H9 (cell line): ENCODE measurements around the gene PDE6D. TPM values are rescaled to one million over a fixed set of nuclear protein-coding genes. Genes with fewer than 3 reads are reported as not detected.

Experiments used
- DNase-seq: peaks from one replicate; pipeline ENCODE4 v3.0.0-alpha.2; 2017
- H2AFZ ChIP-seq: one replicate; pipeline ENCODE4 v1.6.1; 2013; ENCODE audit warnings: mild to moderate bottlenecking, low read length, control low read depth, moderate library complexity
- H2AK5ac ChIP-seq: 2 replicates; pipeline ENCODE4 v1.6.1; 2013; ENCODE audit warnings: low read length, control low read depth, mixed read lengths; ENCODE audit not compliant: insufficient read length
- H2BK120ac ChIP-seq: one replicate; pipeline ENCODE4 v1.6.1; 2013; ENCODE audit warnings: low read depth, mild to moderate bottlenecking, low read length, control low read depth, inconsistent platforms; ENCODE audit not compliant: poor library complexity, severe bottlenecking
- H2BK12ac ChIP-seq: 2 replicates; pipeline ENCODE4 v1.6.1; 2013; ENCODE audit warnings: low read length, control low read depth, mixed read lengths, low read depth; ENCODE audit not compliant: insufficient read length
- H2BK15ac ChIP-seq: 2 replicates; pipeline ENCODE4 v1.6.1; 2013; ENCODE audit warnings: low read depth, low read length, control low read depth
- H2BK20ac ChIP-seq: one replicate; pipeline ENCODE4 v1.6.1; 2013; ENCODE audit warnings: low read depth, mild to moderate bottlenecking, low read length, control low read depth, inconsistent platforms; ENCODE audit not compliant: poor library complexity, severe bottlenecking
- H2BK5ac ChIP-seq: 2 replicates; pipeline ENCODE4 v1.6.1; 2013; ENCODE audit warnings: low read length, control low read depth, mixed read lengths; ENCODE audit not compliant: insufficient read length
- H3K14ac ChIP-seq: 2 replicates; pipeline ENCODE4 v1.6.1; 2013; ENCODE audit warnings: low read length, control low read depth; ENCODE audit not compliant: insufficient read depth
- H3K18ac ChIP-seq: 2 replicates; pipeline ENCODE4 v1.6.1; 2013; ENCODE audit warnings: low read depth, mild to moderate bottlenecking, mixed read lengths, low read length, control low read depth; ENCODE audit not compliant: insufficient read length
- H3K23ac ChIP-seq: 2 replicates; pipeline ENCODE4 v1.6.1; 2013; ENCODE audit warnings: low read length, control low read depth, mixed read lengths, low read depth; ENCODE audit not compliant: insufficient read length
- H3K23me2 ChIP-seq: 2 replicates; pipeline ENCODE4 v1.6.1; 2013; ENCODE audit warnings: low read depth, mild to moderate bottlenecking, mixed read lengths, low read length, control low read depth; ENCODE audit not compliant: insufficient read length, poor library complexity, severe bottlenecking
- H3K27ac ChIP-seq: 2 replicates; pipeline ENCODE4 v1.5.1; 2013; ENCODE audit warnings: low read length, control low read depth, mixed read lengths, low read depth; ENCODE audit not compliant: insufficient read length
- H3K27me3 ChIP-seq: 2 replicates; pipeline ENCODE4 v1.6.1; 2013; ENCODE audit warnings: low read length, control low read depth, inconsistent platforms; ENCODE audit not compliant: insufficient read depth
- H3K4ac ChIP-seq: 2 replicates; pipeline ENCODE4 v1.6.1; 2013; ENCODE audit warnings: low read depth, mild to moderate bottlenecking, control low read depth, inconsistent platforms, low read length, moderate library complexity
- H3K4me1 ChIP-seq: 2 replicates; pipeline ENCODE4 v1.6.1; 2013; ENCODE audit warnings: low read length, control low read depth, inconsistent platforms; ENCODE audit not compliant: insufficient read depth
- H3K4me2 ChIP-seq: 2 replicates; pipeline ENCODE4 v1.6.1; 2013; ENCODE audit warnings: low read length, control low read depth, mixed read lengths; ENCODE audit not compliant: insufficient read length, insufficient read depth
- H3K56ac ChIP-seq: 2 replicates; pipeline ENCODE4 v1.6.1; 2013; ENCODE audit warnings: low read depth, mild to moderate bottlenecking, mixed read lengths, low read length, control low read depth; ENCODE audit not compliant: insufficient read length
- H3K79me1 ChIP-seq: 2 replicates; pipeline ENCODE4 v1.6.1; 2013; ENCODE audit warnings: low read depth, mild to moderate bottlenecking, moderate library complexity, low read length, control low read depth, inconsistent platforms; ENCODE audit not compliant: insufficient read depth, poor library complexity, severe bottlenecking
- H3K79me2 ChIP-seq: 2 replicates; pipeline ENCODE4 v1.6.1; 2013; ENCODE audit warnings: low read length, control low read depth, inconsistent platforms; ENCODE audit not compliant: insufficient read depth
- H3K9ac ChIP-seq: 2 replicates; pipeline ENCODE4 v1.6.1; 2013; ENCODE audit warnings: low read length, control low read depth, mixed read lengths; ENCODE audit not compliant: insufficient read length; ENCODE audit errors: extremely low read depth
- H3K9me3 ChIP-seq: one replicate; pipeline ENCODE4 v1.6.1; 2013; ENCODE audit warnings: low read depth, low read length, inconsistent platforms; ENCODE audit not compliant: control insufficient read depth
- H3T11ph ChIP-seq: one replicate; pipeline ENCODE4 v1.6.1; 2013; ENCODE audit warnings: mild to moderate bottlenecking, low read length, control low read depth, inconsistent platforms
- H4K20me1 ChIP-seq: one replicate; pipeline ENCODE4 v1.6.1; 2013; ENCODE audit not compliant: control insufficient read depth, insufficient read length, insufficient read depth
- H4K5ac ChIP-seq: 2 replicates; pipeline ENCODE4 v1.6.1; 2013; ENCODE audit warnings: low read depth, mild to moderate bottlenecking, mixed read lengths, low read length, control low read depth; ENCODE audit not compliant: insufficient read length
- H4K8ac ChIP-seq: replicated peaks from 2 replicates; pipeline ENCODE4 v1.6.1; 2013; ENCODE audit warnings: low read length, control low read depth, mixed read lengths, low read depth; ENCODE audit not compliant: insufficient read length
- H4K91ac ChIP-seq: 2 replicates; pipeline ENCODE4 v1.6.1; 2013; ENCODE audit warnings: low read depth, mild to moderate bottlenecking, moderate library complexity, mixed read lengths, low read length, control low read depth; ENCODE audit not compliant: insufficient read length
- H3K27ac Mint-ChIP-seq, 3 experiments: 2 replicates in 2 of 3; 3 replicates in 1 of 3; pipeline ENCODE4 v1.8.0; 2020 to 2021; ENCODE audit warnings: mixed read lengths in 3 of 3, mild to moderate bottlenecking in 1 of 3, moderate library complexity in 1 of 3
- H3K27me3 Mint-ChIP-seq: 2 replicates; pipeline ENCODE4 v1.8.0; 2021; ENCODE audit warnings: low read depth, mild to moderate bottlenecking, moderate library complexity, mixed read lengths
- H3K36me3 Mint-ChIP-seq, 3 experiments: 2 replicates in 2 of 3; 3 replicates in 1 of 3; pipeline ENCODE4 v1.8.0; 2020 to 2021; ENCODE audit warnings: low read depth in 3 of 3, mixed read lengths in 3 of 3; ENCODE audit not compliant: insufficient read depth in 1 of 3
- H3K4me1 Mint-ChIP-seq, 2 experiments: 2 replicates each; pipeline ENCODE4 v1.8.0; 2020; ENCODE audit warnings: mixed read lengths in 2 of 2
- H3K4me3 Mint-ChIP-seq, 2 experiments: 2 replicates in 1 of 2; 3 replicates in 1 of 2; pipeline ENCODE4 v1.8.0; 2020 to 2021; ENCODE audit warnings: mild to moderate bottlenecking in 2 of 2, mixed read lengths in 2 of 2, moderate library complexity in 1 of 2
- H3K9me3 Mint-ChIP-seq, 2 experiments: 2 replicates in 1 of 2; 3 replicates in 1 of 2; pipeline ENCODE4 v1.8.0; 2020; ENCODE audit warnings: mild to moderate bottlenecking in 2 of 2, mixed read lengths in 2 of 2, moderate library complexity in 1 of 2
- CTCF ChIP-seq: fragments of 200-600 bp; sonication (generic); conservative IDR thresholded peaks from 3 replicates; pipeline ENCODE4 v1.8.0; 2021; ENCODE audit warnings: antibody characterized with exemption, mild to moderate bottlenecking
- WGBS: extraction: QIAGEN DNeasy Blood & Tissue Kit; methylation state at CpG from one replicate; pipeline ENCODE4 v1.1.7; 2013; ENCODE audit warnings: missing lambda C conversion rate, low lambda C conversion rate, mixed read lengths; ENCODE audit not compliant: insufficient read length; ENCODE audit errors: extremely low coverage; 5-methylcytosine and 5-hydroxymethylcytosine counted together
- total RNA-seq: library from RNA; stranded (reverse); gene quantifications from 2 replicates; pipeline ENCODE4 v1.2.1, GENCODE V29; 2021

Gene PDE6D
- total RNA-seq, 1 experiment from 2014 or later = 33.7 TPM

GRCh38 chr2:231707927-231708772 is 72.9 kb downstream of the PDE6D start, which contains the start of gene PTMA:
PTMA (plus strand) TSS chr2:231708525; CDS start chr2:231708707, 182 bp downstream.
- Histone ChIP-seq H3K4ac (peak within 1 kb of the TSS; percentile 96), H4K91ac (peak within 1 kb of the TSS; percentile 99), H3K4me2 (peak within 1 kb of the TSS; percentile 77), H3K23me2 (peaks cover 17% of the 10 kb centered on the region), H3T11ph (peak within 1 kb of the TSS; percentile 86), H2BK12ac (peak within 1 kb of the TSS; percentile 89), H2BK15ac (peak within 1 kb of the TSS; percentile 39; the same call in 1 of the 2 replicates), H3K18ac (peak within 1 kb of the TSS; percentile 99), H2BK20ac (no peak within 1 kb of the TSS), H3K9ac (peak within 1 kb of the TSS; percentile 97), H3K23ac (peak within 1 kb of the TSS; percentile 42), H3K14ac (peak within 1 kb of the TSS; percentile 99), H3K27me3 (no peaks in the 10 kb centered on the region), H4K8ac (peak within 1 kb of the TSS; percentile 99), H3K79me1 (no peaks in the 10 kb centered on the region), H3K4me1 (no peaks in the 10 kb centered on the region), H2AK5ac (peak within 1 kb of the TSS; percentile 95), H2AFZ (no peak within 1 kb of the TSS), H2BK5ac (peak within 1 kb of the TSS; percentile 99), H4K20me1 (no peaks in the 10 kb centered on the region), H2BK120ac (peak within 1 kb of the TSS; percentile 58), H3K9me3 (no peaks in the 10 kb centered on the region), H3K56ac (peak within 1 kb of the TSS; percentile 98), H3K79me2 (peaks cover 40% of the 10 kb centered on the region; the same call in 1 of the 2 replicates), H3K27ac (peak within 1 kb of the TSS; percentile 98), H4K5ac (peak within 1 kb of the TSS; percentile 99)
- TF ChIP-seq CTCF = no peak
- no CpG with 5 or more reads among the region's 97 CpGs for WGBS
- H3K9me3 Mint-ChIP-seq = peaks cover 5 to 6% of the 10 kb centered on the region in 2 experiments; a peak in 4 of 5 replicates
- H3K36me3 Mint-ChIP-seq = peaks cover 36 to 46% (median 36%) of the 10 kb centered on the region in 3 experiments
- H3K4me1 Mint-ChIP-seq = peaks cover 22 to 30% of the 10 kb centered on the region in 2 experiments
- peak within 1 kb of the TSS; percentile 98 to 99 for H3K4me3 Mint-ChIP-seq
- H3K27me3 Mint-ChIP-seq = peaks cover 12% of the 10 kb centered on the region
- peak; percentile 100 for DNase-seq
- peak within 1 kb of the TSS; percentile 100 for H3K27ac Mint-ChIP-seq
